Fibroblast of gingiva (primary cell): ENCODE measurements around the gene RPL38.
A peak's percentile ranks its signal among the peaks of the same experiment; 100 is the strongest.
"Not testable (repeated sequence)": the region's sequence is repeated elsewhere in the genome, so short reads cannot be mapped to it uniquely, and the experiment has no call there.

Source experiments
- DNase-seq: peaks from one replicate; pipeline ENCODE4 v3.0.0-alpha.2; 2011; ENCODE audit warnings: low read depth

The RPL38 gene

GRCh38 chr17:74185571-74186185, 17.8 kb upstream of the RPL38 start:
- DNase-seq, result no peak

GRCh38 chr17:74186498-74186897, 17.0 kb upstream of the RPL38 start:
- no peak for DNase-seq

- no peak for DNase-seq
Observed at GRCh38 chr17:74187761-74188160, 15.7 kb upstream of the RPL38 start.

- DNase-seq, result not testable (repeated sequence)
Observed at GRCh38 chr17:74188687-74189086, 14.8 kb upstream of the RPL38 start.

- peak; percentile 56 for DNase-seq
Observed at GRCh38 chr17:74190154-74190553, 13.3 kb upstream of the RPL38 start.

- DNase-seq, result peak; percentile 39
Observed at GRCh38 chr17:74190807-74191406, 12.6 kb upstream of the RPL38 start.

- no peak for DNase-seq
Observed at GRCh38 chr17:74192950-74193781, 10.3 kb upstream of the RPL38 start.

GRCh38 chr17:74194682-74195081, 8.8 kb upstream of the RPL38 start:
- no peak for DNase-seq

GRCh38 chr17:74196541-74197317, 6.7 kb upstream of the RPL38 start:
- DNase-seq, result no peak

GRCh38 chr17:74197801-74198200, 5.7 kb upstream of the RPL38 start:
- DNase-seq, result no peak

GRCh38 chr17:74198694-74199093, 4.8 kb upstream of the RPL38 start:
- no peak for DNase-seq

- DNase-seq, result peak; percentile 27
Observed at GRCh38 chr17:74199306-74200092, 4.0 kb upstream of the RPL38 start.

GRCh38 chr17:74200112-74200511, 3.4 kb upstream of the RPL38 start:
- no peak for DNase-seq

- peak; percentile 68 for DNase-seq
Observed at GRCh38 chr17:74201250-74201649, 2.2 kb upstream of the RPL38 start.

GRCh38 chr17:74201948-74202347, 1.5 kb upstream of the RPL38 start:
- no peak for DNase-seq

- DNase-seq, result no peak
Observed at GRCh38 chr17:74202938-74203337, 540 bp upstream of the RPL38 start.

GRCh38 chr17:74204474-74204873, 996 bp downstream of the RPL38 start:
- no peak for DNase-seq

GRCh38 chr17:74205274-74205673, 1.8 kb downstream of the RPL38 start:
- no peak for DNase-seq

- no peak for DNase-seq
Observed at GRCh38 chr17:74206332-74206818, 2.9 kb downstream of the RPL38 start.

GRCh38 chr17:74210191-74211140, 7.0 kb downstream of the RPL38 start:
- DNase-seq, result peak; percentile 54
